DOHH2 (cell line): ENCODE measurements around the gene SIRT3.

Experiments
- EZH2phosphoT487 ChIP-seq: fragments of 200-600 bp; sonication (generic); IDR thresholded peaks from 2 replicates; pipeline ENCODE4 v1.6.1; 2017; ENCODE audit warnings: borderline replicate concordance, mild to moderate bottlenecking, antibody characterized with exemption, low read length, moderate library complexity, mixed read lengths
- TF ChIP-seq, protein P1 (sequence below): fragments of 200-600 bp; sonication (generic); IDR thresholded peaks from one replicate; pipeline ENCODE4 v1.5.1; 2014; ENCODE audit warnings: antibody characterized with exemption, mild to moderate bottlenecking, low read depth, low read length; ENCODE audit not compliant: poor library complexity, severe bottlenecking

DNA sequence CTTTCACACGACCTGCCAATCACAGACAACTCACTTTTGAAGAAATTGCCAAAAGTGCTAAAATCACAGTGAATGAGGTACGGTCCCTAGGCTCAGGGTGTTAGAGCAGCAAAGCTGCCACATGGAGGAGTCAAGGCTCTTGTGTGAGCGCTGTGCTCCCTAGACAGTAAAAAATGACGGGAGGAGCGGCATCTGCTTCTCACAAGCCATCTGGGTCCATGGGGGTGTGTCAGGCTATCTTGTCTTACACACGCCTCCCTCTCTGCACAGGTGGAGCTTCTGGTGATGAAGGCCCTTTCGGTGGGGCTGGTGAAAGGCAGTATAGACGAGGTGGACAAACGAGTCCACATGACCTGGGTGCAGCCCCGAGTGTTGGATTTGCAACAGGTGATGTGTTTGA is 15.4 kb upstream of the SIRT3 start:
- TF ChIP-seq EZH2phosphoT487 = no peak
- TF ChIP-seq, protein P1, sequence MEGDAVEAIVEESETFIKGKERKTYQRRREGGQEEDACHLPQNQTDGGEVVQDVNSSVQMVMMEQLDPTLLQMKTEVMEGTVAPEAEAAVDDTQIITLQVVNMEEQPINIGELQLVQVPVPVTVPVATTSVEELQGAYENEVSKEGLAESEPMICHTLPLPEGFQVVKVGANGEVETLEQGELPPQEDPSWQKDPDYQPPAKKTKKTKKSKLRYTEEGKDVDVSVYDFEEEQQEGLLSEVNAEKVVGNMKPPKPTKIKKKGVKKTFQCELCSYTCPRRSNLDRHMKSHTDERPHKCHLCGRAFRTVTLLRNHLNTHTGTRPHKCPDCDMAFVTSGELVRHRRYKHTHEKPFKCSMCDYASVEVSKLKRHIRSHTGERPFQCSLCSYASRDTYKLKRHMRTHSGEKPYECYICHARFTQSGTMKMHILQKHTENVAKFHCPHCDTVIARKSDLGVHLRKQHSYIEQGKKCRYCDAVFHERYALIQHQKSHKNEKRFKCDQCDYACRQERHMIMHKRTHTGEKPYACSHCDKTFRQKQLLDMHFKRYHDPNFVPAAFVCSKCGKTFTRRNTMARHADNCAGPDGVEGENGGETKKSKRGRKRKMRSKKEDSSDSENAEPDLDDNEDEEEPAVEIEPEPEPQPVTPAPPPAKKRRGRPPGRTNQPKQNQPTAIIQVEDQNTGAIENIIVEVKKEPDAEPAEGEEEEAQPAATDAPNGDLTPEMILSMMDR = no peak
